Endothelial cell of umbilical vein (primary cell): Measurements from ENCODE around the gene SUPT5H. TPM values are rescaled to one million over a fixed set of nuclear protein-coding genes. Genes with fewer than 3 reads are reported as not detected.

Experiments used
- BruUV-seq: library from RNA; stranded (reverse); fragments of 400-500 nt; replicated peaks from 2 replicates; lab custom pipeline; 2021; lab: Mats Ljungman, UMichigan
- CTCF ChIA-PET: fragments of 300-600, 350-600 bp; sonication (Branson Sonifier 250); formaldehyde crosslinking; loops from one replicate; lab custom pipeline; 2021; ENCODE audit warnings: antibody characterized with exemption, inconsistent platforms; lab: Charles Lee
- POLR2A ChIA-PET: fragments of 300-600, 350-600 bp; sonication (Branson Sonifier 250); formaldehyde crosslinking; loops from one replicate; lab custom pipeline; 2021; ENCODE audit warnings: antibody characterized with exemption, inconsistent platforms; lab: Charles Lee
- DNase-seq: peaks from one replicate; pipeline ENCODE4 v3.0.0-alpha.2; 2011; ENCODE audit warnings: low read depth, low spot score
- FAIRE-seq: peaks from 2 replicates; lab custom pipeline; 2011; peaks lifted over from hg19 to GRCh38; lab: Jason Lieb, UNC
- H2AFZ ChIP-seq: 2 replicates; pipeline ENCODE4 v1.6.0; 2012; ENCODE audit warnings: low read depth, low read length, control low read depth, inconsistent platforms
- H3K27ac ChIP-seq: 2 replicates; pipeline ENCODE4 v1.5.1; 2011; ENCODE audit warnings: low read depth, mild to moderate bottlenecking, control low read depth, low read length, moderate library complexity; ENCODE audit not compliant: insufficient read depth
- H3K27me3 ChIP-seq, 2 experiments: 2 replicates each; pipeline versions ENCODE4 v1.6.0 to v1.6.1; 2011; ENCODE audit warnings: low read length in 2 of 2, mixed read lengths in 1 of 2; ENCODE audit not compliant: control insufficient read depth in 2 of 2, insufficient read depth in 2 of 2
- H3K36me3 ChIP-seq, 2 experiments: 2 replicates in 1 of 2; 3 replicates in 1 of 2; pipeline ENCODE4 v1.5.1; 2011; ENCODE audit warnings: low read length in 2 of 2, mild to moderate bottlenecking in 1 of 2, moderate library complexity in 1 of 2; ENCODE audit not compliant: control insufficient read depth in 2 of 2, insufficient read depth in 2 of 2; ENCODE audit errors: extremely low read depth in 1 of 2
- H3K4me1 ChIP-seq: 3 replicates; pipeline ENCODE4 v1.5.1; 2011; ENCODE audit warnings: mild to moderate bottlenecking, low read length; ENCODE audit not compliant: control insufficient read depth, insufficient read depth; ENCODE audit errors: extremely low read depth
- H3K4me2 ChIP-seq: 2 replicates; pipeline ENCODE4 v1.6.1; 2011; ENCODE audit warnings: low read length, control low read depth, mixed read lengths; ENCODE audit not compliant: insufficient read depth
- H3K4me3 ChIP-seq, 3 experiments: fragments of 200-600 bp in 1 of 3; sonication (generic), shearing (Covaris generic) in 1 of 3; replicated peaks in 1 of 3; 2 replicates each; pipeline ENCODE4 v1.5.1; 2011 to 2016; ENCODE audit warnings: control low read depth in 3 of 3, low read length in 3 of 3, mild to moderate bottlenecking in 2 of 3, inconsistent platforms in 1 of 3, low read depth in 1 of 3, moderate library complexity in 1 of 3; ENCODE audit not compliant: insufficient read depth in 1 of 3
- H3K79me2 ChIP-seq: 2 replicates; pipeline ENCODE4 v1.6.0; 2012; ENCODE audit warnings: low read length, inconsistent platforms; ENCODE audit not compliant: control insufficient read depth, insufficient read depth
- H3K9ac ChIP-seq: replicated peaks from 2 replicates; pipeline ENCODE3; 2011; ENCODE audit warnings: low read length, control low read depth; ENCODE audit not compliant: insufficient read depth; ENCODE audit errors: extremely low read depth
- H3K9me1 ChIP-seq: replicated peaks from 3 replicates; pipeline ENCODE4 v1.6.0; 2011; ENCODE audit warnings: mild to moderate bottlenecking, low read length; ENCODE audit not compliant: control insufficient read depth, insufficient read depth; ENCODE audit errors: extremely low read depth
- H3K9me3 ChIP-seq: replicated peaks from 2 replicates; pipeline ENCODE4 v1.5.1; 2012; ENCODE audit warnings: low read length, inconsistent platforms; ENCODE audit not compliant: control insufficient read depth, insufficient read depth
- H4K20me1 ChIP-seq: replicated peaks from 2 replicates; pipeline ENCODE3; 2011; ENCODE audit warnings: mild to moderate bottlenecking, low read length; ENCODE audit not compliant: control insufficient read depth, insufficient read depth; ENCODE audit errors: extremely low read depth
- EZH2 ChIP-seq: IDR thresholded peaks from 2 replicates; pipeline ENCODE4 v1.6.1; 2012; ENCODE audit warnings: borderline replicate concordance, low read depth, mild to moderate bottlenecking, moderate library complexity, low read length, inconsistent platforms; ENCODE audit not compliant: severe bottlenecking
- FOS ChIP-seq: IDR thresholded peaks from 2 replicates; pipeline ENCODE4 v1.6.1; 2011; ENCODE audit warnings: mild to moderate bottlenecking, low read length, moderate library complexity, borderline replicate concordance; ENCODE audit not compliant: insufficient read depth
- GATA2 ChIP-seq: IDR thresholded peaks from 2 replicates; pipeline ENCODE4 v1.7.0; 2011; ENCODE audit warnings: low read depth, mild to moderate bottlenecking, moderate library complexity, mixed read lengths, low read length; ENCODE audit not compliant: insufficient read length, insufficient read depth
- JUN ChIP-seq: IDR thresholded peaks from 2 replicates; pipeline ENCODE4 v1.6.1; 2011; ENCODE audit warnings: borderline replicate concordance, low read depth; ENCODE audit not compliant: insufficient read length, insufficient read depth
- MAX ChIP-seq: IDR thresholded peaks from 2 replicates; pipeline ENCODE4 v1.6.1; 2011; ENCODE audit not compliant: insufficient read depth, insufficient read length
- MYC ChIP-seq: IDR thresholded peaks from one replicate; pipeline ENCODE4 v1.6.1; 2011; ENCODE audit warnings: mild to moderate bottlenecking, low read depth, low read length
- POLR2A ChIP-seq: IDR thresholded peaks from 2 replicates; pipeline ENCODE4 v1.6.1; 2012; ENCODE audit warnings: low read depth, mild to moderate bottlenecking, control low read depth, low read length
- POLR2AphosphoS5 ChIP-seq: IDR thresholded peaks from 2 replicates; pipeline ENCODE4 v1.6.1; 2012; ENCODE audit warnings: low read depth, mild to moderate bottlenecking, control low read depth, low read length, moderate library complexity; ENCODE audit not compliant: insufficient read depth
- dilution Hi-C: fragments of 300-500 bp; cut with MboI; formaldehyde crosslinking; loops from one replicate; pipeline ENCODE4 v1.15.0; 2019; ENCODE audit warnings: low sequenced_read_pairs; ENCODE audit not compliant: extremely low pct_ligation_motif_present
- intact Hi-C: fragments of 100-400 bp; cut with micrococcal nuclease; formaldehyde crosslinking; loops from one replicate; pipeline ENCODE4 v1.10.0; 2022
- polyA plus RNA-seq, 4 experiments: library from polyadenylated mRNA; depleted of rRNA in 3 of 4; stranded (reverse) in 3 of 4; unstranded in 1 of 4; fragments of >200 nt; gene quantifications; 2 replicates each; pipeline versions ENCODE4 v1.2.1 to v1.2.3, GENCODE V29; 2011 to 2012; ENCODE audit warnings: missing spikeins in 1 of 4
- total RNA-seq: library from RNA; stranded (reverse); gene quantifications from 2 replicates; pipeline ENCODE4 v1.2.3, GENCODE V29; 2021
- TF ChIP-seq, protein P1 (sequence below), 2 donors: IDR thresholded peaks; 1 replicate in 1 of 2; 2 replicates in 1 of 2; pipeline ENCODE4 v1.5.1; 2011; ENCODE audit warnings: low read length in 2 of 2, mild to moderate bottlenecking in 2 of 2, moderate library complexity in 2 of 2, control low read depth in 1 of 2, inconsistent platforms in 1 of 2, low read depth in 1 of 2; ENCODE audit not compliant: insufficient read depth in 1 of 2; ENCODE audit errors: extremely low read depth in 1 of 2

SUPT5H gene
- total and polyA plus RNA-seq, 2 donors (not counting 3 experiments of a cell fraction or from before 2014, with no cell fraction given): 87.6 to 120 TPM

- Histone ChIP-seq H3K4me2 (no peak overlapping the region), H3K27me3 (no peaks in the 10 kb centered on the region), H3K4me3 (no peak overlapping the region), H2AFZ (no peak overlapping the region), H3K4me1 (peaks cover 31% of the 10 kb centered on the region), H3K9me3 (no peaks in the 10 kb centered on the region), H3K79me2 (peaks cover 31% of the 10 kb centered on the region), H3K27ac (peak overlapping the region; percentile 97), H3K9me1 (no peaks in the 10 kb centered on the region), H4K20me1 (no peaks in the 10 kb centered on the region), H3K9ac (peak overlapping the region; percentile 86), H3K36me3 (peaks cover 11 to 16% of the 10 kb centered on the region in 2 experiments)
- ChIA-PET CTCF (no interaction called here), POLR2A (interaction anchor here (0.6 kb wide), 1 partner anchor 278 kb away, joined by 3 read pairs; no protein-coding TSS in a partner anchor)
- peak; percentile 100 for FAIRE-seq
- peak; percentile 99 for DNase-seq
- dilution Hi-C loops (no loop called here), intact Hi-C loops (loop anchor here (1.0 to 5.0 kb wide), 3 partner anchors 19 to 89 kb away; partner anchors contain the start of genes MED29, PAF1, PLEKHG2 and SAMD4B)
- BruUV-seq: TSS peak; percentile 63
- no peak for TF ChIP-seq MYC
- TF ChIP-seq EZH2: no peak
- no peak for TF ChIP-seq GATA2
- TF ChIP-seq JUN: peak; percentile 99
- TF ChIP-seq, protein P1, sequence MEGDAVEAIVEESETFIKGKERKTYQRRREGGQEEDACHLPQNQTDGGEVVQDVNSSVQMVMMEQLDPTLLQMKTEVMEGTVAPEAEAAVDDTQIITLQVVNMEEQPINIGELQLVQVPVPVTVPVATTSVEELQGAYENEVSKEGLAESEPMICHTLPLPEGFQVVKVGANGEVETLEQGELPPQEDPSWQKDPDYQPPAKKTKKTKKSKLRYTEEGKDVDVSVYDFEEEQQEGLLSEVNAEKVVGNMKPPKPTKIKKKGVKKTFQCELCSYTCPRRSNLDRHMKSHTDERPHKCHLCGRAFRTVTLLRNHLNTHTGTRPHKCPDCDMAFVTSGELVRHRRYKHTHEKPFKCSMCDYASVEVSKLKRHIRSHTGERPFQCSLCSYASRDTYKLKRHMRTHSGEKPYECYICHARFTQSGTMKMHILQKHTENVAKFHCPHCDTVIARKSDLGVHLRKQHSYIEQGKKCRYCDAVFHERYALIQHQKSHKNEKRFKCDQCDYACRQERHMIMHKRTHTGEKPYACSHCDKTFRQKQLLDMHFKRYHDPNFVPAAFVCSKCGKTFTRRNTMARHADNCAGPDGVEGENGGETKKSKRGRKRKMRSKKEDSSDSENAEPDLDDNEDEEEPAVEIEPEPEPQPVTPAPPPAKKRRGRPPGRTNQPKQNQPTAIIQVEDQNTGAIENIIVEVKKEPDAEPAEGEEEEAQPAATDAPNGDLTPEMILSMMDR (IDR thresholded peaks at IDR 0.05; ENCODE audit: extremely low read depth in 1 of 2, insufficient read depth in 1 of 2, low read depth in 1 of 2, low read length in 2 of 2): no peak
- no peak for TF ChIP-seq POLR2A
- TF ChIP-seq MAX: peak; percentile 93
- TF ChIP-seq POLR2AphosphoS5: peak; percentile 68
- TF ChIP-seq FOS: peak; percentile 94
Measured at GRCh38 chr19:39430675-39431593, 14.4 kb upstream of the SUPT5H start.
